CD4-positive, alpha-beta T cell treated with Interleukin-6 for 4 hours (primary cell): ENCODE results near the gene LDLRAD3.
"Not testable (repeated sequence)": the region's sequence is repeated elsewhere in the genome, so short reads cannot be mapped to it uniquely, and the experiment has no call there.

Source experiments
- DNase-seq: peaks from one replicate; pipeline ENCODE4 v3.0.0-alpha.2; 2020; ENCODE audit warnings: mixed read lengths

LDLRAD3 gene

DNA sequence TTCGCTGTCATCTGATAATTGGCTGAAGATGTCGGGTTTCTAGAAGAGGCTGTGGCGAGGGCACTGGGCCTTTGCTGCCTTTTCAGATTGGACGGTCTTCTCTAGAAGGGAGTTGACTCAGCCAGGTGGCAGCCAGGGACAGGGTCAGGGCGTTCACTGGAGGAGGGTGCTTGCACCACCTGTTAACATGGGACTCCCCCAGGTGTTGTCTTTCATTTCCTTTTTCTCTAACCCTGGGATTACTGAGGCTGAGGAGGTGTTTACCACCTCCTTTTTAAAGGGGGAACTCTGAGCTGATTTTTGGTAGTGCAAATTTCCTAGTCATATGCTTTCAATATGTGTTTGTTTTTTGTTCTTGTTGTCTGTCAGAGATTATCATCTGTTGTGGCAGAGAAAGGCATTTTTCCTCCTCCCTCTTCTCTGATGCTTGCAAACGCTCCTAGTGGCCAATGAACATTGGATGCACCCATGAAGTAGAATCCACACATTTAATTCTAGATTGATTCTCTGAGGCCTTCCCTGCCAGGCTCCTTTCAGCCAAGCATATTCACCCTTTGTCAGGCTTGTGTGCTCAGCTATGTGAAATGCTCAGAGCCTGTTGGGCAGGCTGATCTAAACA, 54.1 kb downstream of the LDLRAD3 start:
- no peak for DNase-seq

- DNase-seq, result no peak
These were observed 54.8 kb downstream of the LDLRAD3 start for GRCh38 chr11:35998634-35999033.

DNA sequence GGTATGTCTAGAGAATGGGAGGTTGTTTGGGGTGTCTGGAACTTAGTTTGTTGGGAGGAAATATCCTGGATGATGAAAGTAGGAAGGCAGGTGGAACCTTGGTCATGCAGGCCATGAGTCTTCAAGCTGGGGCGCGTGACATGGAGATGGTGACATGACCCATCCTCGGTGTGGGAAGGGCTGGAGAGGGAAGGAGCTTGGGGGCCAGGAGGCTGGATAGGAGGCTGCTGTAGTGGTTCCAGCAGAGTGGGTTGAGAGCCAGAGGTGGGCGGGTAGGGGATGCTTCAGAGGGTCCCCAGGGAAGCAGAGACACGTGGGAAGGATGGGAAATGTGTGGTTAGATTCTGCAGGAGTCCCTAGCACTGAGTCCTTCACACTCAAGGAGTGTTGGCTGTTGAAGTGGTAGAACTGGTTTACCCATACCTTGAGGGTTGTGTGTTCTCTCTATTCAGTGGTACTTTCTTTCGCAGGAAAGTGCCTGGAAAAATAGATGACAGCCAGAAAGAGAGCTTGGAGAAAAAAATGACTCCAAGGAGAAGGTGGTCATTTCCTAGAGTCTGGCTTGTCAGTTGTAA, 56.8 kb downstream of the LDLRAD3 start:
- no peak for DNase-seq

DNA sequence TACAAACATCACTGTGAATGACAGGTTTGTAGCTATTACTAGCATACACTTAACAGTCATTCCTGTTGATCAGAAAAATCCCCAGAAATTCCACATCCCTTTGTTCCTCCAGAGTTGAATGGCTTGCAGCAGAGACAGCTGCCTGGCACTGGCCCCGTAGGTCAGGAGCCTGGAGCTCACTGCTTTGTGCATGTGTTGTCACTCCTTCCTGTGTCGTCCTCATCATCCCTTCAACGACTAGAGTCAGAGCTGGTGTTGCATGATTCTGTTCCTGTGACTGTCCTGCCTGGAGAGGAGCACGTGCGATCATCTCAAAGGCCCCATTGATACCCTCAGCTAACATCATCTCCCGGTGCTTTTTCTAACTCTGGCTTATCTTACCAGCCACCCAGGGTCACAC, 58.3 kb downstream of the LDLRAD3 start:
- no peak for DNase-seq

GRCh38 chr11:36002796-36003195, 58.9 kb downstream of the LDLRAD3 start:
- no peak for DNase-seq

- no peak for DNase-seq
These were observed 62.7 kb downstream of the LDLRAD3 start for GRCh38 chr11:36006556-36006955.

- DNase-seq, result no peak
These were observed 63.3 kb downstream of the LDLRAD3 start for GRCh38 chr11:36007127-36007655.

GRCh38 chr11:36008584-36008983, 64.7 kb downstream of the LDLRAD3 start:
- DNase-seq, result no peak

DNA sequence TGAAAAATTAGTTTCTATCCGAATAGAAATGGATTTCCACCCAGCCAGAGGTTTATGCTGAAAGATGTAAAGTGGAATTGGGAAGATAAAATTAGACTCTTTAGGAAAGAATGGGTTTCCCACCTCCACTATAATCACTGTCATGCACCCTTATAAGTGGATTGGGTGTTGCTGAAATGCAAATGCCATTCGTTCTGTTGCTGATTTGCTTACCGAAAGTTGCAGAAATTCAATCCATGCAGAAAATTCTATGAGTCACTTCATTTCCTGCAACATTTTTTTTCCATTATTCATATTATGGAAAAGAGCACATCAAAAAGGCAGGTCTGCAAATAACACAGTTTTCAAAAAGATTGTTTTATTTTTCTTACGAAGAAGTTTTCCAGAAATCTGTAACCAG, 65.6 kb downstream of the LDLRAD3 start:
- DNase-seq, result no peak

GRCh38 chr11:36010010-36010740, 66.3 kb downstream of the LDLRAD3 start:
- no peak for DNase-seq

- DNase-seq, result no peak
These were observed 67.7 kb downstream of the LDLRAD3 start for GRCh38 chr11:36011574-36011973.

DNA sequence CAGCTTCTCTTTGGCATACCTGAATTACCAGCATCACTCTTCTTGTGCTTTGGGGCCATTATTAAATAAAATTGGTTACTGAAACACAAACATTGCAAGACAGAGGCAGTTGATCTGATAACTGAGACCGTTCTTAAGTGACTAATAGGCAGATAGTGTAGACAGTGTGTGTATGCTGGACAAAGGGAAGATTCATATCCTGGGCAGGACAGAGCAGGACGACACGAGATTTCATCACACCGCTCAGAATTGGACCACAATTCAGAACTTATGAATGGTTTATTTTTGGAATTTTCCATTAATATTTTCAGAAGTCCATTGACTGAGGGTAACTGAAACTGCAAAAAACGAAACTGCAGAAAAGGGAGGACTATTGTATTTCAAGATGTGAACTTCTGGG, 68.6 kb downstream of the LDLRAD3 start:
- DNase-seq, result no peak

GRCh38 chr11:36012979-36013378, 69.1 kb downstream of the LDLRAD3 start:
- DNase-seq, result no peak

GRCh38 chr11:36013446-36013845, 69.6 kb downstream of the LDLRAD3 start:
- DNase-seq, result not testable (repeated sequence)

DNA sequence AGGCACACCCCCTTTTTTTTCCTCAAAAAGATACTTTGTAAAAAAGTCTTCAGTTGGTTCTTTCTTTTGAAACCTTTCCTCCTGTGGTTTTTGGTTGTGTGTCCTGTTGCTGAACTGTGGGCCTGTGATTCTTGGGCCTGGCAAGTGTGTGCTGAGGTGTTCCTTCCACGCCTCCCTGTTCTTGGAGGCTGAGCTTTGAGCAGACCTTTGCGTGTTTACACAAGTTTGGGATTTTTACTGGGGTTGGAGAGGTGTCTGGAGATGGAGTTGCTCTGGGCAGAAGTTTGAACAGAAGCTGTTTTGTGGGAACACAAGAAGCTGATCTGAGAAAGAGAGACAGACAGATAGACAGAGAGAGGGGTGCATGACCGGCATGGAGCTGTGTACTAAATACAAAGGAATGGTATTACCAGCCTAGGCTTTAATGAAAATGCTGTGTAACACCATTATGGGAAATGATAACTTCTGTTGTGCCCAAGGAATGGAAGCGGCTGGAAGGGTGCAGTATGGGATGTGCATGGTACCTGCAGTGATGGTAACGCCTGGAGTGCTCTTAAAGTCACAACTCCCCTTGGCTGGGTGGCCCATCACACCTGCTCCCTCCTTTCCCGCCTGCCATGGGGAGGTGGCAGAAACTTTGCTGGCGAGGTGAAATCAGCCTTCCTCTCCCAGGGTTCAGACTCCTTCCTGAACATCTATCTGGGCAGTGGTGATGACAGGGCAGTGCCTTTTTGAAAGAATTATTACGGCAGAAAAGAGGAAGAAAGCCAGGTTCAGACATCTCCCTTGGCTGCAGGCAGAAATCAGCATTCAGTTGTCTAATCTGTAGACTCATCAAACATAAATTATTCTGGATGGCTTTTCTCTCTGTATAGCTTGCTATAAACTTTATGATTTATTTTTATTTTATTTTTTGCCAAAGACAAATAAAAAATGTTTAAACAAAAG, 70.4 kb downstream of the LDLRAD3 start:
- DNase-seq, result no peak

DNA sequence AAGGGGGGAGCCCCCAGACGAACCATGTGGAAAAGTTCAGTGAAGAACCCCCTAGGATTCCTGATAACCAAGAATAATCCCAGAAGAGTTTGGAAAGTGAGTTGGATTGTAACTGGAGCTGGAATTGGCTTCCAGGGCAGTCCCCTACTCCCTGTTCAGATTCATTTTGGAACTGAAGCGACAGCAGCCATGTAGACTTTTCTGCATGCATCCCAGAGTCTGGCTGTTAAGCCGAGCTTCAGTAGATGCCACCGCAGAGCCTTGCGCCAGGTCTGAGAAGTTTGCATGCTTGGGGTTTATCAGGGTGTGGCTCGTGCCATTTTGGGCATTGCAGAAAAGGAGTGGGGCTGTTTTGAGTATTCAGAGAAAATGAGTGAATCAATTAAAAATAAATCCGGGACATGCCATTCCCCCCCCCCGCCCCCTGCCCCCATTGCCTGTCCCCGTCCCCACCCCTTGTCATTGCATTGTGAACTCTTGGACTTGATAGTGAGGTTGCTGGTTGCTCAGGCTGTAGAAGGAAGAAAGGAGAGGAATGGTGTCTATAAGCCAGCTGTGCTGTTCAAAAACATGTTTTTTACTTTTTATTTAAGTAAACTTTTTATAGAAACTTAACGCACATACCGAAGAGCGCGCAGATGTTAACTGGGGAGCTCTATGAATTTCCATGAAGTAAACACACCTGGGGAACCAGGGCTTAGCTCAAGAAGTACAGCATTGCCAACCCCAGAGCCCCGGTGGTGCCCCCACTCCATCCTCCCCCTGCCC, 71.2 kb downstream of the LDLRAD3 start:
- no peak for DNase-seq

DNA sequence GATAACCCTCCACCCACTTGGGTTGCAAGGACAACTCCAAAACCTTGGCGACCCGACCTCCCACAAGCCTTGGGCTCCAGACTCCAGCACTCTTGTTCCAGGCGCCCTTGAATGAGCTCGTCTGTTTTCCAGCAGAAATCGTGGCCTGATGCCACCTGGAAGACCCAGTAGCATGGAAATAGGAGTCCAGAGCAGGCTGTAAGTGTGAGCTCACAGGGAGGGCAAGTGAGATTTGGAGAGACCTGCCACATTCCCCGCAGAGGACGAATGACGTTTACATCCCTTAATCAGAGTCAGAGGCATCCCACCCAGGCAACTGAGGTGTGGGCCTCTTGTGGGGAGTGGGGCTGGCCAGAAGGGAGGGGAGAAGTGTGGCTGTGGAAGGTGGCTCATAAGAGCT, 71.9 kb downstream of the LDLRAD3 start:
- DNase-seq, result no peak

DNA sequence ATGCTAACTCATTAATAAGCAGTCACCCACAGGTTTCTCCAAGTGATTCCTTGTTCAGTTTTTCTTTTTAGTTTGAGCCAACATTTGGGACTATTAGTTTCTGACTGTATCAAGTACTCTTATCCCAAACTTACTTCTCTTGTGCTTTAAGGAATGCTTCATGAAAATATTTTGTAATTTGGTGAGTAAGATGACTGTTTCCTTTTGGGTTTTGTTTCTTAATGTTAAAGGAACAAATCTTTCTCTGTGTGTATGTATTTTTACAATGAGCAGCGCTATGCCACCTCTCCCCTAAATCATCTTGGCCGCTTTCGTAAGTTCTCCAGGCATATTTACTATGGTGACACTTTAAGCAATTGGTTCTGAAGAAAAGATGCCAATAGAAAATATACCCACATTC, 72.4 kb downstream of the LDLRAD3 start:
- no peak for DNase-seq

- no peak for DNase-seq
These were observed 72.8 kb downstream of the LDLRAD3 start for GRCh38 chr11:36016709-36017108.

DNA sequence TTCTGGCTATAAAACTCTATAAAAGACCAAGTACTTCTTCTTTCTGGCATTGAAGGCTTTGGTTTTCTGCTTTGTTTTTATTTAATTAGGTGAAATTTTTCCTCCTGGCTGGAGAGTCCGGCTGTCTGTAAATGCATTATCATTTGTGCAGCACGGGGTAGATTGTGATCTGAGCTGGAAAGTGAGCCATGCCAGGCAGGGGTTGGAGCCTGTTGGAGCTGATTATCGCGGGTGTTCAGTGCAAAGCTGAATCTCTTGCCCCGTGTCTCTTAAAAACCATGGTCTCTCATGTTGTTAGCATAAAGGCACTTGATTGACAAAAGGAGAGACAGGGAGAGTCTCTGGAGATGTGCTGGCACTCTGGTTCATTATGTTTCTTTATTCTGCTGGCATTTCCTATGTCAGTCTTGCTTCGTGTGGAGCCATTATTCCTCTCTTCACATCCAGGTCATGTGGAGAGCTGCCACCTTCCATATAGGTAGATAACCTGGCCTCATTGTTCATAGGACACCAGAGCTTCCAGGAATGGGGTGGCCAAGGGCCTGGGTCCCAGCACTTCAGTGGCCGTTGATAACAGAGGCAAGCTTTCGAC, 75.2 kb downstream of the LDLRAD3 start:
- no peak for DNase-seq

DNA sequence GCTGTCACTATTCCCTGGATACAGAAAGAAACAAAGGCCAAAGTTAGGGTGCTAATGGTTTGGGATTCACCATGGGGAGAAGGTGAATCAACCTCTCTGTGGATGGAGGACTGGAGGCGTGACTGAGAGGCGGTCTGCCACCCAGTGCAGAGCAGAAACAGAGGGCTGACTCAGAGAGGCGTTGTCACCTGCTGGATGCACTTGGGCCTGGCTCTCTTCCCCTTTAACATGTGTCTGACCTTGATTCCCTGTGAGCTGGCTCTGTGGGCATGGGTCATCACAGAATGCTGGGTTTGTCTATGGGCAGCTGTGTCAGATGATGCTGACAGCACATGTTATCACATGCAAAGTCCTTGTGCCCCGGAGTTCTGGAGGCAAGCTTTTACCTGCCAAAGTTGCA, 75.9 kb downstream of the LDLRAD3 start:
- no peak for DNase-seq

- no peak for DNase-seq
These were observed 79.0 kb downstream of the LDLRAD3 start for GRCh38 chr11:36022882-36023281.
